Measurements from ENCODE around the gene ARHGEF28.

The ARHGEF28 gene

DNA sequence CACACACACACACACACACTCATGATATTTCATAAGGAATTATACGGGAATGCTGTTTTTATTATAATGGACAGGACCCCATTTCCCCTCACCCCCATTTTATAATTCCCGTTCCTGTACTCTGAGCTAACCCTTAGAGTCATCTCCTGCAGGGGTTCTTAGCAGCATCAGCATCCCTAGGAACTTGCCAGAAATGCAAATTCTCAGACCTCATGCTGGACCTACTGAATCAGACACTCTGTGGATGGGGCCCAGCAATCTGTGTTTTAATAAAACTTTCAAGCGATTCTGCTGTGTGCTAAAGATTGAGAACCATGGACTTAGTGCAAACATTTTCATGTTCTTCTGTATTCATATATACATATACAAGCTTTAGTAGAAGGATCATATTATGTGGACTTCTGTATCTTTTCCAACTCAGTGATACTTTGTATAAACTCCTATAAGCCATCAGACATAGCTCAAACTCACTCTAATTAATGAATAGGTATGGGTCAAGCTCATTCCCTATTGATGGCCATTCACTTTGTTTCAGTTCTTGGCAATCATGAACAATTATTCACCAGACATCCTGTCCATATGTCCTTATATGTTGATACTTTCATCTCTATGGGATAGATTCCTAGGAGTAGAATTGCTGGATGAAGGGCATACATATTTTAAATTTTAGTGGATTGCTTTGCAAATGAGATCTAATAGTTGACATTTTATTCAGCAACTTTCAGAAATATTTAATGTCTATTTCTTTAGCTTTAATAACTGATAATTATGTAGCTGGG, 65.5 kb downstream of the ARHGEF28 start:
- TF ChIP-seq, protein P1, sequence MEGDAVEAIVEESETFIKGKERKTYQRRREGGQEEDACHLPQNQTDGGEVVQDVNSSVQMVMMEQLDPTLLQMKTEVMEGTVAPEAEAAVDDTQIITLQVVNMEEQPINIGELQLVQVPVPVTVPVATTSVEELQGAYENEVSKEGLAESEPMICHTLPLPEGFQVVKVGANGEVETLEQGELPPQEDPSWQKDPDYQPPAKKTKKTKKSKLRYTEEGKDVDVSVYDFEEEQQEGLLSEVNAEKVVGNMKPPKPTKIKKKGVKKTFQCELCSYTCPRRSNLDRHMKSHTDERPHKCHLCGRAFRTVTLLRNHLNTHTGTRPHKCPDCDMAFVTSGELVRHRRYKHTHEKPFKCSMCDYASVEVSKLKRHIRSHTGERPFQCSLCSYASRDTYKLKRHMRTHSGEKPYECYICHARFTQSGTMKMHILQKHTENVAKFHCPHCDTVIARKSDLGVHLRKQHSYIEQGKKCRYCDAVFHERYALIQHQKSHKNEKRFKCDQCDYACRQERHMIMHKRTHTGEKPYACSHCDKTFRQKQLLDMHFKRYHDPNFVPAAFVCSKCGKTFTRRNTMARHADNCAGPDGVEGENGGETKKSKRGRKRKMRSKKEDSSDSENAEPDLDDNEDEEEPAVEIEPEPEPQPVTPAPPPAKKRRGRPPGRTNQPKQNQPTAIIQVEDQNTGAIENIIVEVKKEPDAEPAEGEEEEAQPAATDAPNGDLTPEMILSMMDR (IDR thresholded peaks at IDR 0.05; ENCODE audit: borderline replicate concordance, control extremely low read depth, extremely low read depth, insufficient read depth, missing control alignments): no peak
- in situ Hi-C loops (cut with MboI; ENCODE audit: low sequenced_read_pairs, unreplicated experiment): no loop called here
- DNase-seq (ENCODE audit: low spot score): no peak

DNA sequence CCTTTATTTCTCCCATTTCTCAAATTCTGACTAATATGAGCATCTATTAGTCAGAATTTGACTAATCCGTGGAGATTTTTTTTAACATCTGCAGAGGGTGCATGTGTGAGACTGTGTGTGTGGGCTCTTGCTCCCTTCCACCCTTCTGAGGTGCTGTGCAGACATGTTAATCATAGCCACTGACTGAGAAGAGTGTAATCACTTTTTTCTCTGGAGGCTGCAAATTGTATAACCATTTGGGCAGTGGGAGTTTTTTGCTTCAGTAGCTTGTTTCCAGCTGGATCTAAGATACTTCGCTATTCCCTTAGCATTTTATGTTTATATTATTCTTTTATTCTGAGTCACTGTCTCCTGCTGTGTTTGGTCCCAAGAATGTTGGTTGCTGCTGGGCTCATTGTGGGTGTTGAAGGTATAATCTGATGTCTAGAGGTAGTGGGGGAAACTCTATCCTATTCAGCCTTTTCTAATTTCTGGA, 66.2 kb downstream of the ARHGEF28 start:
- in situ Hi-C loops (cut with MboI; ENCODE audit: low sequenced_read_pairs, unreplicated experiment): no loop called here
- DNase-seq (ENCODE audit: low spot score): peak; percentile 15
- TF ChIP-seq, protein P1 (IDR thresholded peaks at IDR 0.05; ENCODE audit: borderline replicate concordance, control extremely low read depth, extremely low read depth, insufficient read depth, missing control alignments): no peak

DNA sequence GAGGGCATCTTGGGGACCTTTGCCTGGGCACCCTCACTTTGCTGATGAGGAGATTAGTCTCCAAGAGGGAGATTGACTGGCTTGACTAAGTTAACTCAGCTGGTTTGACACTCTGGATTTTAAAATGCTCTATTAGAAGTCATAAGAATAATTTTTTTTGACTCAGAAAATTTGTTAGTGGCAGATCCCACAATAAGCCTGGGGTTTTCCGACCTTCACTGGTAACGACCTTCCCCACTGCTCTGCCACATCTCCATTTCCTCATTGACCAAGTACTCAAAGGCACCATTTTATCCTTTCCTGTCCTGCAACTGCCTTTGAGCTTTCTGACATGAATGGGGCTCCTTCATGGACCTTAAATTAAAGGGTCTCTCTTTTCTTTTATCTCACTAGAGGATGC, 67.0 kb downstream of the ARHGEF28 start:
- DNase-seq (ENCODE audit: low spot score): no peak
- TF ChIP-seq, protein P1 (IDR thresholded peaks at IDR 0.05; ENCODE audit: borderline replicate concordance, control extremely low read depth, extremely low read depth, insufficient read depth, missing control alignments): no peak
- in situ Hi-C loops (cut with MboI; ENCODE audit: low sequenced_read_pairs, unreplicated experiment): no loop called here

DNA sequence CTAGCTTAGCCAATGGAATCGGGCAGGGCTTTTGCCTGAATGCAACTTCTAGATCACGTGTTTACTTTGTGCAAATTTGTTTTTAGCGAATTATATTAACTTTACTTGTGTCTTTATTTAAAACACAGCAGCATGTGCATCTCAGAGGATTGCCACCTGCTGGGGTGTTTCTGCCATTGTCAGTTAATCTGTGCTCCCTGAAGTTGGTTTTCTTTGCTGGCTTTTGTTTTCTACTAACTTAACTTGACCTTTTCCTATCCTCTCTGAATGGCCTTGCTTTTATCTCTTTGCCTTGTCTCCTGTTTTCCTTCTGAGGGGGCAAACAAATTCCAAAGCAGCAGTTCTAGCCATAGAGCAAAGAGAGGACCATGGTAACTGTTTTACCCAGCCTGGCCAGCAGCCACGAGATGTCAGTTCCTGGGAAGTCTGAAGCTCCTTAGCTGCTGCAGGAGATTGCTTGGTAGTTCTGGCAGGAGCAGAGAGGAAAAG, 67.6 kb downstream of the ARHGEF28 start:
- TF ChIP-seq, protein P1 (IDR thresholded peaks at IDR 0.05; ENCODE audit: borderline replicate concordance, control extremely low read depth, extremely low read depth, insufficient read depth, missing control alignments): peak; percentile 18
- DNase-seq (ENCODE audit: low spot score): peak; percentile 17
- in situ Hi-C loops (cut with MboI; ENCODE audit: low sequenced_read_pairs, unreplicated experiment): no loop called here

DNA sequence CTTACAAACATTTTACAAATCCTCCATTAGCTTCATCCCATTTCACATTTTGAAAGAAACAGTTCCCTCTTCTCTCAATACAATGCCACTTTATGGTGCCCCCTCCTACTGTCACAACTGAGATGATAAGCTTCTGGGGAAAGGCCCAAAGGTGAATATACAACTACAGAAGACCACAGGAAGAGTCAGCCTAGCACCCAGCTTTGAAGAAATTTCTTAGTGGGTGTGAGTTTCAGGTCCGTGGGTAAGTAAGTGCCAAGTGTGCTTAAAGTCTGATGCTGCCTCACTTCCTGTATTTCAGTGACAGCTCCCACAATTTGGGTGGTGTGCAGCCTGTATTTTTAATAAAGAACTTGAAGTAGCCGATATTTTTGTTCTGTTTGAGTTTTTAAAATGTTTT, 68.1 kb downstream of the ARHGEF28 start:
- in situ Hi-C loops (cut with MboI; ENCODE audit: low sequenced_read_pairs, unreplicated experiment): no loop called here
- DNase-seq (ENCODE audit: low spot score): peak; percentile 11

DNA sequence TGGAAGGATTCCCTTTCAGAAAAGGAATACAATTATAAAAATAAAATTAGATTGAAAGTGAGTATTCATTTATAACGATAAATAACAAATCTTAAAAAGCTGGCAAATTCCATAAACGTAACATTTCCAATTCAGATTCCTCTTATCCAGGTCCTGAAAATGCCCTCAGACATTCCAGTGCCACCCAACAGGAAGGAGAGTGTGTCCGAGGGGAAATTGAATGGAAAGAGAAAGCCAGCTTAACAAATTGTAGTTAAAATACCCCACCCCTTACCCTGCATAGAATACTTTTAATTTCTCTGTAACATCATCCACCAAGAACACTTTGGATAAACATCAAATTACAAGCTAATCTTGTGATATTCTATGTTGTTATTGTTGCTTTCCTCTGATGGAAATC, 72.0 kb downstream of the ARHGEF28 start:
- in situ Hi-C loops (cut with MboI; ENCODE audit: low sequenced_read_pairs, unreplicated experiment): no loop called here
- DNase-seq (ENCODE audit: low spot score): no peak
- TF ChIP-seq, protein P1 (IDR thresholded peaks at IDR 0.05; ENCODE audit: borderline replicate concordance, control extremely low read depth, extremely low read depth, insufficient read depth, missing control alignments): no peak

More for the DNA sequence above, 68.1 kb downstream of the ARHGEF28 start:
- TF ChIP-seq, protein P1 (IDR thresholded peaks at IDR 0.05; ENCODE audit: borderline replicate concordance, control extremely low read depth, extremely low read depth, insufficient read depth, missing control alignments): no peak
